Thyroid gland (tissue), 4 donors: ENCODE data around the gene SC5D. TPM values are rescaled to one million over a fixed set of nuclear protein-coding genes. Genes with fewer than 3 reads are reported as not detected.

Experiments
- DNase-seq, 2 donors: peaks; one replicate each; pipeline ENCODE4 v3.0.0-alpha.2; 2019
- H3K27ac ChIP-seq, 3 donors: fragments of 200-600 bp; sonication (generic); 1 replicate in 2 of 3; 2 replicates in 1 of 3; pipeline ENCODE4 v1.5.1; 2016 to 2019; ENCODE audit warnings: mild to moderate bottlenecking in 1 of 3, moderate library complexity in 1 of 3
- H3K27me3 ChIP-seq: fragments of 200-600 bp; sonication (generic); one replicate; pipeline ENCODE4 v1.5.1; 2019
- H3K36me3 ChIP-seq, 2 donors: fragments of 200-600 bp; sonication (generic); one replicate each; pipeline ENCODE4 v1.5.1; 2016 to 2019
- H3K4me1 ChIP-seq, 2 donors: fragments of 200-600 bp; sonication (generic); one replicate each; pipeline ENCODE4 v1.5.1; 2017 to 2019
- H3K4me3 ChIP-seq, 3 donors: fragments of 200-600 bp; sonication (generic); replicated peaks in 1 of 3; 1 replicate in 2 of 3; 2 replicates in 1 of 3; pipeline ENCODE4 v1.5.1; 2016; ENCODE audit warnings: mild to moderate bottlenecking in 1 of 3
- H3K9me3 ChIP-seq: fragments of 200-600 bp; sonication (generic); one replicate; pipeline ENCODE4 v1.5.1; 2017
- POLR2A ChIP-seq, 2 donors: fragments of 450-650 bp; IDR thresholded peaks; one replicate each; pipeline ENCODE4 v1.6.1; 2017; ENCODE audit warnings: antibody characterized with exemption in 2 of 2, mild to moderate bottlenecking in 2 of 2, moderate library complexity in 1 of 2
- WGBS, 2 donors: methylation state at CpG; one replicate each; pipeline ENCODE4 v1.1.5; 2017; 5-methylcytosine and 5-hydroxymethylcytosine counted together
- intact Hi-C: fragments of 100-400 bp; cut with DNase I; formaldehyde crosslinking; loops from one replicate; pipeline ENCODE4 v1.15.1; 2023
- total RNA-seq, 4 donors: library from RNA; depleted of rRNA; stranded (reverse); fragments of >200 nt; gene quantifications; one replicate each; pipeline ENCODE4 v1.2.3, GENCODE V29; 2016
- TF ChIP-seq, protein P1 (sequence below), 6 experiments: fragments of 200-600 bp in 3 of 6; fragments of 450-650 bp in 3 of 6; sonication (generic) in 3 of 6; IDR thresholded peaks; one replicate each; pipeline ENCODE4 v1.5.1; 2016 to 2019; ENCODE audit warnings: antibody characterized with exemption in 6 of 6, mild to moderate bottlenecking in 2 of 6, inconsistent platforms in 1 of 6, moderate library complexity in 1 of 6

The SC5D gene
- total RNA-seq, 4 donors from 2014 or later, result 37.2 to 68.9 (median 40.0) TPM

DNA sequence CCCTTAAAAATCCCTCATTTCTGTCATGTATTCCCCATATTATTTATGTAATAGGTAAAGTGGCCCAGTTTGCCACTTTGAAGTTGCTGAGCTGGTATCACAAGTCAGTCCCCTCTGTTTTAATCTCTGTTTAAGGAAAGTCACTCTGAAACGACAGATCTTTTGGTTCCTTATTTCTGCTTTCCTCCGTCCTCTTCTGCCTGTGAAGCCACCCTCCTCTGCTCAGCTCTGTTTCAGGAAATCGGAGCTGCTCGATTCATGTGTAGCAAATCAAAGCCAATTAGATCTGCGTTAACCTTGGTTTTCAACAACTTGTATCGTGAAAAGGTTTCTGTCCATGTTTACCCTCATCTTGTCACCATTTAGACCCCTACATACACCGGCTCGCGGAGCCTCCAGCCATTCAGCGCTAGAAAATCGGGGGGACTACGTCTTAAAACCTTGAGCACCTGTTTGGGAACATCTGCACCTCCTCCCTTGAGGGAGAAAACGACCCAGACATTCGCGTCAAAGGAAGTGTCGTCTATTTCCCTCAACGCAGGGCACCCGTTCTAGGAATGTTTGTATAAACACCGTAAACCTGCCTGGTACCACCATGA, 576 bp upstream of the SC5D start:
- peak; percentile 7 to 8 for DNase-seq
- H3K4me3 ChIP-seq, result peak overlapping the region; percentile 4 to 84 (median 70)
- H3K36me3 ChIP-seq, result no peaks in the 10 kb centered on the region
- intact Hi-C loops, result no loop called here
- H3K27ac ChIP-seq, result peak overlapping the region; percentile 29 to 89 (median 60)
- no peaks in the 10 kb centered on the region for H3K27me3 ChIP-seq
- WGBS, 2 donors, result 1% methylated on average over 19 of the region's 19 CpGs
- TF ChIP-seq, protein P1, sequence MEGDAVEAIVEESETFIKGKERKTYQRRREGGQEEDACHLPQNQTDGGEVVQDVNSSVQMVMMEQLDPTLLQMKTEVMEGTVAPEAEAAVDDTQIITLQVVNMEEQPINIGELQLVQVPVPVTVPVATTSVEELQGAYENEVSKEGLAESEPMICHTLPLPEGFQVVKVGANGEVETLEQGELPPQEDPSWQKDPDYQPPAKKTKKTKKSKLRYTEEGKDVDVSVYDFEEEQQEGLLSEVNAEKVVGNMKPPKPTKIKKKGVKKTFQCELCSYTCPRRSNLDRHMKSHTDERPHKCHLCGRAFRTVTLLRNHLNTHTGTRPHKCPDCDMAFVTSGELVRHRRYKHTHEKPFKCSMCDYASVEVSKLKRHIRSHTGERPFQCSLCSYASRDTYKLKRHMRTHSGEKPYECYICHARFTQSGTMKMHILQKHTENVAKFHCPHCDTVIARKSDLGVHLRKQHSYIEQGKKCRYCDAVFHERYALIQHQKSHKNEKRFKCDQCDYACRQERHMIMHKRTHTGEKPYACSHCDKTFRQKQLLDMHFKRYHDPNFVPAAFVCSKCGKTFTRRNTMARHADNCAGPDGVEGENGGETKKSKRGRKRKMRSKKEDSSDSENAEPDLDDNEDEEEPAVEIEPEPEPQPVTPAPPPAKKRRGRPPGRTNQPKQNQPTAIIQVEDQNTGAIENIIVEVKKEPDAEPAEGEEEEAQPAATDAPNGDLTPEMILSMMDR (IDR thresholded peaks at IDR 0.05), result no peak
- no peak for TF ChIP-seq POLR2A (IDR thresholded peaks at IDR 0.05)
- peaks cover 0 to 6% of the 10 kb centered on the region in 2 donors for H3K4me1 ChIP-seq
- no peaks in the 10 kb centered on the region for H3K9me3 ChIP-seq

DNA sequence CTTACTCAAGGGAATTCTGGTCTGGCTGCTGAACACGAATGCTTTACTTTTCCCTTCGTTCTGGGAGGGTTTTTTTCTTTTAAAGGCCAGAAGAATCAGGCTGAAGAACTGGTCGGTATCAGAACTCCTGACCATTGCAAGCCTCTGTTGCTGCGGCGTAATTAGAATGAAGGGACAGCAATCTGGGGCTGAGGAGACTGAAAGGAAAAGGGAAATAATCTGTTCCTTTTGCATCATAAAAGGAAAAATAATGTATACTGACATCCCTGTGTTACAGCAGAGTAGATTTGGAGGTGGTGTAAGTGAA, 670 bp downstream of the SC5D start:
- peak overlapping the region; percentile 70 to 89 (median 87) for H3K27ac ChIP-seq
- H3K9me3 ChIP-seq, result no peaks in the 10 kb centered on the region
- no peak for DNase-seq
- 0 to 1% methylated on average over 5 of the region's 5 CpGs for WGBS, 2 donors
- H3K36me3 ChIP-seq, result no peaks in the 10 kb centered on the region
- TF ChIP-seq, protein P1 (IDR thresholded peaks at IDR 0.05), result no peak
- no peak for TF ChIP-seq POLR2A (IDR thresholded peaks at IDR 0.05)
- peak overlapping the region; percentile 4 to 84 (median 70) for H3K4me3 ChIP-seq
- intact Hi-C loops, result no loop called here
- H3K4me1 ChIP-seq, result peaks cover 0 to 6% of the 10 kb centered on the region in 2 donors
- H3K27me3 ChIP-seq, result no peaks in the 10 kb centered on the region

GRCh38 chr11:121295246-121296029, 2.9 kb downstream of the SC5D start:
- intact Hi-C loops, result no loop called here
- no peaks in the 10 kb centered on the region for H3K36me3 ChIP-seq
- no peak overlapping the region for H3K27ac ChIP-seq
- H3K9me3 ChIP-seq, result no peaks in the 10 kb centered on the region
- WGBS, 2 donors, result 91 to 93% methylated on average over 8 of the region's 8 CpGs
- H3K27me3 ChIP-seq, result no peaks in the 10 kb centered on the region
- H3K4me1 ChIP-seq, result peaks cover 0 to 8% of the 10 kb centered on the region in 2 donors
- no peak overlapping the region for H3K4me3 ChIP-seq
- TF ChIP-seq POLR2A (IDR thresholded peaks at IDR 0.05), result no peak
- TF ChIP-seq, protein P1 (IDR thresholded peaks at IDR 0.05), result no peak
- no peak for DNase-seq

GRCh38 chr11:121297872-121298271, 5.3 kb downstream of the SC5D start:
- Histone ChIP-seq H3K9me3 (no peaks in the 10 kb centered on the region), H3K27me3 (no peaks in the 10 kb centered on the region), H3K4me3 (no peak overlapping the region), H3K4me1 (peaks cover 0 to 11% of the 10 kb centered on the region in 2 donors), H3K27ac (no peak overlapping the region), H3K36me3 (no peaks in the 10 kb centered on the region)
- intact Hi-C loops, result no loop called here
- WGBS, 2 donors, result 99% methylated on average over 5 of the region's 5 CpGs
- TF ChIP-seq POLR2A (IDR thresholded peaks at IDR 0.05), result no peak
- TF ChIP-seq, protein P1 (IDR thresholded peaks at IDR 0.05), result no peak
- DNase-seq, result no peak

- Histone ChIP-seq H3K4me1 (peaks cover 0 to 5% of the 10 kb centered on the region in 2 donors), H3K9me3 (no peaks in the 10 kb centered on the region), H3K36me3 (no peaks in the 10 kb centered on the region), H3K27me3 (no peaks in the 10 kb centered on the region), H3K4me3 (no peak overlapping the region), H3K27ac (no peak overlapping the region)
- no peak for DNase-seq
- intact Hi-C loops, result no loop called here
- TF ChIP-seq, protein P1 (IDR thresholded peaks at IDR 0.05), result no peak
- no peak for TF ChIP-seq POLR2A (IDR thresholded peaks at IDR 0.05)
- WGBS, 2 donors, result 94 to 96% methylated on average over 5 of the region's 5 CpGs
These were observed 6.2 kb downstream of the SC5D start for GRCh38 chr11:121298774-121299173.
